ENCODE data around the gene AGBL2. TPM values are rescaled to one million over a fixed set of nuclear protein-coding genes. Genes with fewer than 3 reads are reported as not detected.

Gene AGBL2
- total RNA-seq, 1 experiment from 2014 or later = 3.0 TPM

DNA sequence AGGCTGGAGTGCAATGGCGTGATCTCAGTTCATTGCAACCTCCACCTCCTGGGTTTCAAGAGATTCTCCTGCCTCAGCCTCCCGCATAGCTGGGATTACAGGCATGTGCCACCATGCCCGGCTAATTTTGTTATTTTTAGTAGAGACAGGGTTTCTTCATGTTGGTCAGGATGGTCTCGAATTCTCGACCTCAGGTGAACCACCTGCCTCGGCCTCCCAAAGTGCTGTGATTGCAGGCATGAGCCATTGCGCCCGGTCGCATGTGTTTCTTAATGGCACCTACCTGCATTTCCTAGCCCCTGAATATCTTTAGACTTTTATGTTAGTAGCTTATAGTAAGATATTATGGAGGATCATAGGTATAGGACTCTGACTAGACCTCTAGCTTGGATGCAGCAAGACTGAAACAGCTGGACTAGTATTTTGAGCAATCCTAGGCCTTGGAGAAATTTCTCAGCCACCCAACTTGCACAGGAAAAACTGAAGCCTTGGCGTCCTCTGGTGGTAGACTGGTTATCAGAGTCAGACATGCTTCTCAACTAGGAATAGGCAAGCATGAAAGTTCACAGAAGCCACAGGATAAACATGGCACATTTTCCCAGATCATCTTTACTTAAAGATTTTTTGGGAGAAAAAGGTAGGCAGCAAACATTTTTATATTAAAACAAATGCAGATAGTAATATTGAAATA is 98.3 kb downstream of the AGBL2 start:
- no peak overlapping the region for H3K56ac ChIP-seq (ENCODE audit: insufficient read length, low read depth, low read length)
- no peak overlapping the region for H2BK15ac ChIP-seq (ENCODE audit: low read depth, low read length)
- H3K4me2 ChIP-seq (ENCODE audit: insufficient read depth, insufficient read length, low read length) = no peak overlapping the region
- peaks cover 8 to 47% (median 12%) of the 10 kb centered on the region in 3 experiments; a peak in 6 of 7 replicates for H3K36me3 Mint-ChIP-seq (ENCODE audit: insufficient read depth in 1 of 3, low read depth in 3 of 3)
- H3T11ph ChIP-seq (ENCODE audit: low read length) = no peak overlapping the region
- no peaks in the 10 kb centered on the region for H3K27me3 Mint-ChIP-seq (ENCODE audit: low read depth)
- H3K14ac ChIP-seq (ENCODE audit: insufficient read depth, low read length) = no peak overlapping the region
- H2BK5ac ChIP-seq (ENCODE audit: insufficient read length, low read length) = no peak overlapping the region
- H4K5ac ChIP-seq (ENCODE audit: insufficient read length, low read depth, low read length) = no peak overlapping the region
- no peaks in the 10 kb centered on the region for H3K4me1 ChIP-seq (ENCODE audit: insufficient read depth, low read length)
- H3K23me2 ChIP-seq (ENCODE audit: insufficient read length, low read depth, low read length, poor library complexity, severe bottlenecking) = no peaks in the 10 kb centered on the region
- no peak overlapping the region for H3K4me3 Mint-ChIP-seq
- H3K79me1 ChIP-seq (ENCODE audit: insufficient read depth, low read depth, low read length, poor library complexity, severe bottlenecking) = no peaks in the 10 kb centered on the region
- H3K9me3 ChIP-seq (ENCODE audit: control insufficient read depth, low read depth, low read length) = no peaks in the 10 kb centered on the region
- no peaks in the 10 kb centered on the region for H4K20me1 ChIP-seq (ENCODE audit: control insufficient read depth, insufficient read depth, insufficient read length)
- no peak overlapping the region for H2AK5ac ChIP-seq (ENCODE audit: insufficient read length, low read length)
- peak; percentile 45 for DNase-seq
- H2BK120ac ChIP-seq (ENCODE audit: low read depth, low read length, poor library complexity, severe bottlenecking) = no peak overlapping the region
- H2BK20ac ChIP-seq (ENCODE audit: low read depth, low read length, poor library complexity, severe bottlenecking) = no peak overlapping the region
- TF ChIP-seq, protein P1, sequence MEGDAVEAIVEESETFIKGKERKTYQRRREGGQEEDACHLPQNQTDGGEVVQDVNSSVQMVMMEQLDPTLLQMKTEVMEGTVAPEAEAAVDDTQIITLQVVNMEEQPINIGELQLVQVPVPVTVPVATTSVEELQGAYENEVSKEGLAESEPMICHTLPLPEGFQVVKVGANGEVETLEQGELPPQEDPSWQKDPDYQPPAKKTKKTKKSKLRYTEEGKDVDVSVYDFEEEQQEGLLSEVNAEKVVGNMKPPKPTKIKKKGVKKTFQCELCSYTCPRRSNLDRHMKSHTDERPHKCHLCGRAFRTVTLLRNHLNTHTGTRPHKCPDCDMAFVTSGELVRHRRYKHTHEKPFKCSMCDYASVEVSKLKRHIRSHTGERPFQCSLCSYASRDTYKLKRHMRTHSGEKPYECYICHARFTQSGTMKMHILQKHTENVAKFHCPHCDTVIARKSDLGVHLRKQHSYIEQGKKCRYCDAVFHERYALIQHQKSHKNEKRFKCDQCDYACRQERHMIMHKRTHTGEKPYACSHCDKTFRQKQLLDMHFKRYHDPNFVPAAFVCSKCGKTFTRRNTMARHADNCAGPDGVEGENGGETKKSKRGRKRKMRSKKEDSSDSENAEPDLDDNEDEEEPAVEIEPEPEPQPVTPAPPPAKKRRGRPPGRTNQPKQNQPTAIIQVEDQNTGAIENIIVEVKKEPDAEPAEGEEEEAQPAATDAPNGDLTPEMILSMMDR (conservative IDR thresholded peaks at IDR 0.05) = peak; percentile 79
- no peak overlapping the region for H3K9ac ChIP-seq (ENCODE audit: extremely low read depth, insufficient read length, low read length)
- no peak overlapping the region for H4K8ac ChIP-seq (replicated peaks; ENCODE audit: insufficient read length, low read depth, low read length)
- H2BK12ac ChIP-seq (ENCODE audit: insufficient read length, low read depth, low read length) = no peak overlapping the region
- no peaks in the 10 kb centered on the region for H3K4me1 Mint-ChIP-seq
- H3K79me2 ChIP-seq (ENCODE audit: insufficient read depth, low read length) = no peaks in the 10 kb centered on the region
- no peaks in the 10 kb centered on the region for H3K27me3 ChIP-seq (ENCODE audit: insufficient read depth, low read length)
- H3K18ac ChIP-seq (ENCODE audit: insufficient read length, low read depth, low read length) = no peak overlapping the region
- H3K4ac ChIP-seq (ENCODE audit: low read depth, low read length) = no peak overlapping the region
- no peak overlapping the region for H3K27ac Mint-ChIP-seq
- no peaks in the 10 kb centered on the region for H3K9me3 Mint-ChIP-seq
- no peak overlapping the region for H2AFZ ChIP-seq (ENCODE audit: low read length)
- no peak overlapping the region for H4K91ac ChIP-seq (ENCODE audit: insufficient read length, low read depth, low read length)
- no peak overlapping the region for H3K27ac ChIP-seq (ENCODE audit: insufficient read length, low read depth, low read length)
- no peak overlapping the region for H3K23ac ChIP-seq (ENCODE audit: insufficient read length, low read depth, low read length)
- WGBS (ENCODE audit: extremely low coverage, insufficient read length, low lambda C conversion rate) = no CpG with 5 or more reads among the region's 10 CpGs

Data from H9 (cell line).